Fibroblast of pulmonary artery (primary cell): ENCODE results near the gene RANBP10.

Experiments
- DNase-seq: peaks from one replicate; pipeline ENCODE4 v3.0.0-alpha.2; 2010; ENCODE audit warnings: low read depth
- H3K4me3 ChIP-seq: replicated peaks from 2 replicates; pipeline ENCODE4 v1.5.1; 2011; ENCODE audit warnings: low read depth, mild to moderate bottlenecking, control low read depth, low read length, moderate library complexity
- CTCF ChIP-seq: IDR thresholded peaks from 2 replicates; pipeline ENCODE4 v1.5.1; 2011; ENCODE audit warnings: mild to moderate bottlenecking, control low read depth, low read length, inconsistent platforms; ENCODE audit errors: missing control alignments

The RANBP10 gene

DNA sequence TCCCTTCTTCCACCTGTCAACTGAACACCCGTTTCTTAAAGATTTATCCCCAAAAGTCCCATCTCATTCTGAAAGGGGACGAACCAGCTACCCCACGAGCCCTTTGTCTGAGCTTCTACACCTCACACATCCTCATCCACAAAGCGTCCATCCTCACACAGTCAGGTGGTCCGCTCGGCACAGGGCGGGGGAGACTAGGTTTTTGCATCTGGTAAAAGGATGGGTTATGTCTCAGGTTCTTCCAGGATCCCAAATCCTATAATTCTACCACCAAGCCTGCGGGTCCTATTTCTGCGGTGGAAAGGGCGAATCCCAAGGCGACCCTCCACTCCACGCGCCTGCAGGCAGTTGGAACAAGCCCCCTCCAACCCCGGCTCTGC is 87.7 kb downstream of the RANBP10 start:
- DNase-seq: no peak
- no peak for TF ChIP-seq CTCF
- peak overlapping the region; percentile 90 for H3K4me3 ChIP-seq

DNA sequence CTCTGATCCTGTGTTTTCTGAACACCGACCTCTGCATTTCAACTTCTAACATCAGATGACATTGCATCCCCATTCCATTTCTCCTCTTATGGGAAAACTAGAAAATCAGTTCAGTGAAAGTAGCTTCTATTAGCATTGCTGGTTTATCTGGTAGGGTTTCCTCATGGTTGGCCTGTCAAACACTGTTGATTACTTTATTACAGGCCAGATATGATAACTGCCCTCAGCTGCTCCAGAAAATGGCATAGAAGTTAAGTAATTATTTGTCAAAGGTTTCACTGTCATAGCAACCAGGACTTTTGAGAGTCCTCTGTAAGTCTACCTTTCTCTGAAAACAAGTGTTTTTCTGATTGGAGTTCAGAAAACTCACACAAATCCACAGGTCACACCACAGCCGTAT is 90.3 kb downstream of the RANBP10 start:
- DNase-seq: no peak
- TF ChIP-seq CTCF: no peak
- H3K4me3 ChIP-seq: no peak overlapping the region

DNA sequence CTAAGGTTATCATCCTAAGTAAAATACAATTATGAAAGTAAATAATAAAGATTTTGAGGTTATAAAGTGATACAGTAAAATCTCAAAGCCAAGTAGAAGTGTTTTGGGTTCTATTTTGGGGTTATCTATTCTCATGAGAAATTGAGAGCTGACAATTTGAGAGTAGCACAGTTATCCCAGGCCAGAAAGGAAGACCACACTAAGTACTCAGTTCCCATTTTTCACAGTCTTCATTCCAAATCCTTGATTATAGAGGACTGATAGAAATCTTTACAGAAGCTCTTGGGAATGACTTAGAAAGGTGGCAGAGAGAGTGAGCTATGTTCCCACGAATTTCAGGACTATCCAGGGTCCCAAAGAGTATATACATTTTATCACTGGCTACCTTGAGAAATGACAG is 91.8 kb downstream of the RANBP10 start:
- no peak overlapping the region for H3K4me3 ChIP-seq
- no peak for DNase-seq
- no peak for TF ChIP-seq CTCF

DNA sequence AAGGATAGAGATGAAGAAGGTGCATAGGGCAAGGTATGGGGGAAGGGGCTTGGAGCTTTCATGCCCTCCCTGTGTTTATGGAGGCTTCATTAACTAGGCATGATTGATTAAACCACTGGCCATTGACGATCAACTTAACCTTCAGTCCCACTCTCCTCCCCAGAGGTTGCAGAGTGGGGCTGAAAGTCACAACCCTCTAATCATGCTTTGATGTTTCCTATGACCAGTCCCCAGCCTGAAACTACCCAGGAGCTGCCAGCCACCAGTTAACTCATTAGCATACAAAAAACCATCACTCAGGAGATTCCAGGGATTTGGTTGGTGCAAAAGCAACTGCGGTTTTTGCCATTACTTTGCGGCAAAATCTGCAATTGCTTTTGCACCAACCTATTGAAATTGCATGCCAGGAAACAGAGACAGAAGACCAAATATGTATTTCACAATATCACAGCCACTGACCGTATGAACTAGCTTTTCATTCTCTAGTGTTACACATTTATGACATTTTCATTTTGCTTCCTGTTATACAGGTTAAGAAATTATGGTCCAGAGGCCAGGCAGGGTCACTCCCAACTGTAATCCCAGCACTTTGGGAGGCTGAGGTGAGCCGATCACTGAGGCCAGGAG is 92.6 kb downstream of the RANBP10 start:
- no peak for TF ChIP-seq CTCF
- H3K4me3 ChIP-seq: no peak overlapping the region
- DNase-seq: no peak

GRCh38 chr16:67710607-67711006 is 95.8 kb downstream of the RANBP10 start:
- no peak for DNase-seq
- no peak overlapping the region for H3K4me3 ChIP-seq
- no peak for TF ChIP-seq CTCF

DNA sequence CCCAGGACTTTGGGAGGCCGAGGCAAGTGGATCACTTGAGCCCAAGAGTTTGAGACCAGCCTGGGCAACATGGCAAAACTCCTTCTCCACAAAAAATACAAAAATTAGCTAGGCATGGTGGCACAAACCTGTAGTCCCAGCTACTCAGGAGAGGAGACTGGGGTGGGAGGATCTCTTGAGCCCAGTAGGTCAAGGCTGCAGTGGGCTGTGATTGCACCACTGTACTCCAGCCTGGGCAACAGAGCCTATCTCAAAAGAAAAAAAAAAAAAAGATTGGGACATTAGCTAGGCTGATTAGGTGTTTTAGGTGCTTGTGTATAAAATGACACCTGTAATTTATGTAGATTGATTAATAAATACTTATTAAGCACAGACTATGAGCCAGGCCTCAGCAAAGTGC is 97.3 kb downstream of the RANBP10 start:
- no peak for DNase-seq
- no peak overlapping the region for H3K4me3 ChIP-seq
- no peak for TF ChIP-seq CTCF

DNA sequence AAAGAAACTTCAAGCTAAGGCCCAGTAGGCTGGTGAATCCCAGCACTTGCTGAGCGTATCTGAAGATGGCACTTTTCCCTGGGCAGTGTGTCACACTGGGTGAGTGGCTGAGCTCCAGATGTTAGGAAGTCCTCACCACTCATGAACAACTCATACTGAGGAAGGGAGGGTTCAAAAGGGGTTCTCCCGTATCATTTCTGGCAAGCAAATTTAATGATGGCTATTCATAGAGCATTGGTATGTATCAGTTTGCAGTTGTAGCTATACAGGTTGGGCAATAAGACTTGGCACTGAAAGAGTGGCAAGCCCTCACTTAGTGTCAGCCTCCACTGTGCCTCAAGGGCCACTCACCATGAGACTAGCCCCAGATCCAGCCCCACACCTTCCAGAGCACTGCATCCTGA is 98.0 kb downstream of the RANBP10 start:
- no peak for TF ChIP-seq CTCF
- H3K4me3 ChIP-seq: no peak overlapping the region
- no peak for DNase-seq
